Pons (tissue), 1 donor: ENCODE results near the gene TNC.

Source experiments
- DNase-seq: peaks from one replicate; pipeline ENCODE4 v3.0.0-alpha.2; 2016; ENCODE audit warnings: low spot score

TNC gene

GRCh38 chr9:115099901-115100300, 18.1 kb downstream of the TNC start:
- peak; percentile 17 for DNase-seq

- no peak for DNase-seq
Measured at GRCh38 chr9:115098226-115098965, 19.6 kb downstream of the TNC start.

- no peak for DNase-seq
Measured at GRCh38 chr9:115093520-115093919, 24.4 kb downstream of the TNC start.

- no peak for DNase-seq
Measured at GRCh38 chr9:115090486-115090885, 27.5 kb downstream of the TNC start.

GRCh38 chr9:115088860-115089259, 29.1 kb downstream of the TNC start:
- DNase-seq = no peak

- no peak for DNase-seq
Measured at GRCh38 chr9:115086886-115087285, 31.1 kb downstream of the TNC start.

- no peak for DNase-seq
Measured at GRCh38 chr9:115086461-115086860, 31.5 kb downstream of the TNC start.

GRCh38 chr9:115085773-115086377, 32.1 kb downstream of the TNC start:
- DNase-seq = no peak

- no peak for DNase-seq
Measured at GRCh38 chr9:115084709-115085108, 33.2 kb downstream of the TNC start.

GRCh38 chr9:115084157-115084556, 33.8 kb downstream of the TNC start:
- DNase-seq = no peak

GRCh38 chr9:115080242-115080641, 37.7 kb downstream of the TNC start:
- DNase-seq = no peak

GRCh38 chr9:115079156-115079555, 38.8 kb downstream of the TNC start:
- no peak for DNase-seq

GRCh38 chr9:115073456-115073855, 44.5 kb downstream of the TNC start:
- DNase-seq = no peak

GRCh38 chr9:115071176-115071575, 46.8 kb downstream of the TNC start:
- no peak for DNase-seq

GRCh38 chr9:115069771-115070170, 48.2 kb downstream of the TNC start:
- no peak for DNase-seq

- DNase-seq = no peak
Measured at GRCh38 chr9:115069302-115069701, 48.7 kb downstream of the TNC start.

GRCh38 chr9:115068031-115068430, 49.9 kb downstream of the TNC start:
- DNase-seq = no peak

GRCh38 chr9:115063058-115063845, 54.7 kb downstream of the TNC start:
- DNase-seq = no peak

GRCh38 chr9:115058684-115059315, 59.2 kb downstream of the TNC start:
- DNase-seq = no peak

- DNase-seq = no peak
Measured at GRCh38 chr9:115058175-115058574, 59.8 kb downstream of the TNC start.

- DNase-seq = no peak
Measured at GRCh38 chr9:115057559-115057958, 60.4 kb downstream of the TNC start.

GRCh38 chr9:115050002-115050490, 67.9 kb downstream of the TNC start:
- no peak for DNase-seq
